ENCODE results near the gene CLDN9.
"Not testable (repeated sequence)": the region's sequence is repeated elsewhere in the genome, so short reads cannot be mapped to it uniquely, and the experiment has no call there.

The CLDN9 gene

DNA sequence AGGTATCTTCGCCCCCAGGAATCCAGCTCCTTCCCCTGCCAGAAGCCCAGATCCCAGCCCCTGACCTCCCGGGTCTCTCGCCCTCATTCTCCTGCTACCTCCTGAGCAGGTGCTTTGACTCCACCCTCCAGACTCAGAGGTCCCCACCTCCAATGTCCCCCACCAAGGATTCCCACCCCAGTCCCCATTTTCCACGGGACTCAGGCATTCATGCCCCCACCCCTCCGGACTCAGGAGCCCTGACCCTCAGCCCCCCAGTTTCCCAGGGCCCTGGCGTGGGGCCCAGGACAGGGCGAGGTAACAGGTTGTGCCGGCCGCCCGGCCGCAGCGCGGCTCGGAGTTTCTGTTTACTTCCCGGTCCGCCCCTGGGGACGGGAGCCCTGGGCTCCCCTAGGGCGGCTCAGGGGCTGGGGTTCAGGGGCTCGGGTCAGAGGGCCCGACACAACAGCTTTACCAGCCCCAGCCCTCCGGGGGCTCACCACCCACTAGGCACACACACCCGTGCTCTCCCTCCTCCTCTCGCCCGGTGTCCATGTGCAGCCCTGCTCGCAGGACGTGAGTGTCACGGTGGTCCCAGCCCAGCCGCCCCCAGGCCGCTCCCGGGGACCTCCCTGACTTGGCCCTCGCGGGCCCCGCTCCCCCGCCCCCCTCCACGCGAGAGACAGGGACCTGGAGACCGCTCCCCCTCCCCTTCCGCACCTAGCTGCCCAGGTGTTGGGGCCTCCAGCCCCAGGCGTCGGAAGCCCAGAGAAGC lies 23.4 kb downstream of the CLDN9 start:
- no peak for DNase-seq

DNA sequence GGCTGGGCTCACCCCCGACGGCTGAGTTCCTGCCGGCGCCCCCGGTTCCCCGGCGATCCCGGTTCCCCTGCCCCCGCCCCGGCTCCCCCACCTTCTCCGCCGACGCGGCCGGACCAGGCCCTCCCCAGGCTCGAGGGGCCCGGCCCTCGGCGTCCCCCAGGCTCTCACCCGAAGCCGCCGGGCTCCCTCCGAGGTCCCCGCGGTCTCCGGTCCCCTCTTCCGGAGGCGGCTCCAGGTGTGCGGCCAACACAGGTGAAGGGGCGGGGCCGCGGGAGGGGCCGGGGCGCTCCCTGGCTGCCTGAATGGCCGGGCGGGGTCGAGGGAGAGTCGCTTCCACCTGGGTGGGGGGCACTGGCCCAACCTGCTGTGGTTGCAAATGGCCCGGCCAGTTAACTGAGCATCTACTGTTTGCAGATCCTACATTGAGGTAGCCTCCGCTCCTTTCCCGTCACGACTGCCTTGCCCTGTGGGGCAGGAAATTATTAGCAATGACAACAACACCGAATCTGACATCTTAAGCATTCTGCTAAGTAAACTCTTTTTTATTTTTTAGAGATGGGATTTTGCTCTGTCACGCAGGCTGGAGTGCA lies 24.1 kb downstream of the CLDN9 start, which contains the start of gene BICDL2:
Gene BICDL2, minus strand, starts transcription at position 219 of the 590 bp plus-strand sequence. CDS start 1,448 bp downstream, outside the sequence.
- no peak for DNase-seq

GRCh38 chr16:3038256-3038655 lies 25.5 kb downstream of the CLDN9 start:
- no peak for DNase-seq

DNA sequence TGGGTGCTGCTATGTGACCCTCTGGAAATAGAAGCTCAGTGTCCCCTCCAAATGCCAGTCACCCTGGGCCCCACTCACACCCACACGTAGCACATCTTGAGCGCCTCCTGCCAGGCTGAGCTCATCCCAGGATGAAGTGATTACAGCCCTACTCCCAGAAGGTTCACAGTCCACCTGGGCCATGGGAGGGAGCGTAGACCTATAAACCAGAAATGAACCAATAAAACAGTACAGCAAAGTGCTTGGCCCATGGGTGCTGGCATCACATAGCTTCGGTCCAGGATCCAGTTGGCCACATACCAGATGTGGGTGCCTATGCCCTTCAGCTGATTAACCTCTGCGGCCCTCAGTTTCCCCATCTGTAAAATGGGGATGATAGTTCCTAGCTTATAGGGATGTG lies 26.2 kb downstream of the CLDN9 start:
- DNase-seq = no peak

- no peak for DNase-seq
These were observed 29.7 kb downstream of the CLDN9 start for GRCh38 chr16:3042376-3042775.

- DNase-seq = no peak
These were observed 32.0 kb downstream of the CLDN9 start for GRCh38 chr16:3044708-3045107.

DNA sequence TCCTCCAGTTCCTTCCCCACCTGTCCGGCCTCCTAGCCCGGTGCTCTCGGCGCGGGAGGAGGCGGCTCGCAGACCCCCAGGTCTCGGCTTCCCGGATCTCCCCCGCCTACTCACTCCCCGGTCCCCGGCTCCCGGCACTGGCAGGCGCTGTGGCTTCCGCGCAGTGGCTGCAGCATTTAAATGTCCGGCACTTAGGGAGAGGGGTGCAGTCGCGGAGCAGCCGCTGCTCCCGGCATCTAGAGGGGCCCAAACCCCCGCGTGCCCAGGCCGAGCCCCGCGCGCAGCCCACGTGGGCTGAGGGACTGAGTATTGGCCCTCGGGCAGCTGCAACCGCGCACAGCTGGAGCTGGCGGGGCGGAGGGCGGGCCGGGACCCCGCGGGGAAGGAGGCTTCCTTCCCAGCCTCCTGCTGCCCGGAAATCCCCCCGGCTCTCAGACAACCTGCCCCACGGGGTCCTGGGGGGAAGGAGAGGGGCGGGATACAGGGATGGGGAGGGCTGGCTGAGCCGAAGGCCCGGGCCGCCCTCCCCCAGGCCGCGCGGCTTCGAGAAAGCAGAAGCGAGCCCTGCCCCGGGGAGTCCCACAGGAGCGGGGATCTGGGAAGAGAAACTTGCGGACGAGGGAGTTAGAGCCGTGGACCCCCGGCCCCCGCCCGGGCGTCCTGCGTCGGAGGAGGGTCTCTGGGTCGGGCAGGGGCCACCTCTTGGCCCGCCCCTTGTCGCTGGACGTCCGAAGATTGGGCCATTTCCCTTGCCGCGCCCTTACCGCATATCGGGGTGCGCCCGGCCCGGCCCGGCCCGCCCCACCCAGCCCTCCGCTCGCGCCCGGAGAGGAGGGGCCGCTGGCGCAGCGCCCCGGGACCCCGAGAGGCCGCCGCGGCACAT lies 33.3 kb downstream of the CLDN9 start, which contains the start of gene MMP25:
Gene MMP25, plus strand, starts transcription at position 804 of the 883 bp plus-strand sequence. CDS start 357 bp downstream, outside the sequence.
- DNase-seq = peak; percentile 55 to 63

GRCh38 chr16:3046641-3047386 lies 34.1 kb downstream of the CLDN9 start:
- DNase-seq = no peak

DNA sequence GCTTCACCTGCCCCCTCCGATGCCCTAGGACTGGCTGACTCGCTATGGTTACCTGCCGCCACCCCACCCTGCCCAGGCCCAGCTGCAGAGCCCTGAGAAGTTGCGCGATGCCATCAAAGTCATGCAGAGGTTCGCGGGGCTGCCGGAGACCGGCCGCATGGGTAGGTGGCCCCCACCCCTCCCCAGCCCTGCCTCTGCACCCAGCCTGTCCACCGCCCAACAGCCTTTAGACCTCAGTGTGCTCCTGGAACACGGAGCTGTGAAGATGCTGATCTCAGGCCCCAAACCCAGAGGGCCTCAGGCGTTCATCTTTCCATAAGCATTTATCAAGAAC lies 34.6 kb downstream of the CLDN9 start:
- DNase-seq = no peak

- DNase-seq = no peak
These were observed 37.3 kb downstream of the CLDN9 start for GRCh38 chr16:3049921-3050481.

GRCh38 chr16:3050487-3050886 lies 37.8 kb downstream of the CLDN9 start:
- no peak for DNase-seq

DNA sequence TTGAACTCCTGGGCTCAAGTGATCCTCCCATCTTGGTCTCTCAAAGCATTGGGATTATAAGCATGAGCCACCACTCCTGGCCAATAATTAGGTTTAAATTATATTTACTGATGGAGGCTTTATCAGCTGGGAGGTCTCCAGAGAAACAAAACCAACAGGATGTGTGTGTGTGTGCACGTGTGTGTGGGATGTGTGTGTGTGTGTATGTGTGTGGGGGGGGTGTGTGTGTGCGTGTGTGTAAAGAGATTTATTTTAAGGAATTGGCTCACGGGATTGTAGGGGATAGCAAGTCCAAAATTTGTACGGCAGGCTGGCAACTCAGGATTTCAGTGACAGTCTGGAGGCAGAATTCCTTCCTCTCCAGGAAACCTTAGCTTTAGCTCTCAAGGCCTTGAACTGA lies 38.3 kb downstream of the CLDN9 start:
- DNase-seq = no peak

- DNase-seq = peak; percentile 38 to 51
These were observed 38.8 kb downstream of the CLDN9 start for GRCh38 chr16:3051494-3051893.

- not testable (repeated sequence) for DNase-seq
These were observed 40.0 kb downstream of the CLDN9 start for GRCh38 chr16:3052571-3053329.

- DNase-seq = not testable (repeated sequence)
These were observed 40.6 kb downstream of the CLDN9 start for GRCh38 chr16:3053330-3053710.

DNA sequence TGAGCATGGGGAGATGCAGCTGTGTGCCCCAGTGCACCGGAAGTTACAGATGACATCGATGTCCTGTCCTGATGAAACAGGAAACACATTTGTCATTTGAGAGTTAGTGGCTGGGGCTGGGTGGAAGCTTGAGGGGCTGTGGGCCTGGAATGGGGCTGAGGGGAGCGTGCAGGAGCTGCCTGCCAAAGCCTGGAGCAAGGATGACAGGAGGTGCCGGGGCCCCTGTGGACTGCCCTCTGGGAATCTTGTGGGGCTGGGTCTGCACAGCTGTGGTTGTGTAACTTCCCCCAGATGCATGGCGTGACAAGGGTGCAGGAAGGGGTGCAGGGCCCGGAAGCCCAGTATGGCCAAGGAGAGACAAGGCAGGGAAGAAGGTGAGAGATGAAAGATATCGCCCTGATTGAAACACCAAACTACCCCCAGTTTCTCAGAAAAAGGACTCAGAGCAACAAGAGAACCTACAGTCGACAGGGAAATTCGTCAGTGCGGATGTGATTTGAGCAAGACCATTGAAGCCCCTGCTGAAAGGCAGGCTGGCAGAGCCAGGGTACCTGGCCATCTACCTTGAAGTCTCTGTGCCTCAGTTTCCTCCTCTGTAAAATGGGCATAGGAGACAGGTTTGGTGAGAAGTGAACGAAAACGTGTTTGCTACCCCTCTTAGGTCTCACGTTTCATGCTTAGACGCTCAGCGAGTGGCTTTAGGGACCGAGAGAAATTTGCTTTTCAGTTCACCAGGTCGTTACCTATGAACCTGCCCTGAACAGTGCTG lies 42.4 kb downstream of the CLDN9 start:
- no peak for DNase-seq

- not testable (repeated sequence) for DNase-seq
These were observed 43.0 kb downstream of the CLDN9 start for GRCh38 chr16:3055734-3056115.

DNA sequence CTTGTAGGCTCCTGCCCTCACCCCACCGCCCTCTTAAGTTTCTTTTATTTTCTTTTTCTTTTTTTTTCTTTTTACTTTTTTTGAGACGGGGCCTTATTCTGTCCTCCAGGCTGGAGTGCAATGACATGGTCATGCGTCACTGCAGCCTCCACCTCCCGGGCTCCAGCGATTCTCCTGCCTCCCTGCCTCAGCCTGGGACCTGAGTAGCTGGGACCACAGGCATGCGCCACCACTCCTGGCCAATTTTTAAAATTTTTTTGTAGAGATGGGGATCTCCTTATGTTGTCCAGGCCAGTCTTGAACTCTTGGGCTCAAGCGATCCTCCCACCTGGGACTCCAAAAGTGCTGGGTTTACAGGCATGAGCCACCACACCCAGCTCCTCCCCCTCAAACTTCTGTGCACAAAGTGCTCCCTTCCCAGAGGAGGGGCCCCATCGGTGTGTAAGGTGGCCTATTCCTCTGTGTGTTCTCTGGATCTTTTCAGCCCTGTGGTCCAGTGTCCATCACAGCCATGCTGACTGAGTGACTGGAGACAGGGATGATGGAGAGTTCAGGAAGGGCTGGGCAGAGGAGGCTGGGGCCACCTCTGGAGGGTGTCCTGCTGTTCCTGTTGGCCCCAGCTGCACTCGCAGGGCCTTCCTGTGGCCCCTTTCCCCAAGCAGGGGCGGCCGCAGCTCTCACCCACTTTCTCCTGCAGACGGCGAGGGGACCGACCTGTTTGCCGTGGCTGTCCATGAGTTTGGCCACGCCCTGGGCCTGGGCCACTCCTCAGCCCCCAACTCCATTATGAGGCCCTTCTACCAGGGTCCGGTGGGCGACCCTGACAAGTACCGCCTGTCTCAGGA lies 43.8 kb downstream of the CLDN9 start:
- no peak for DNase-seq

GRCh38 chr16:3057181-3058138 lies 44.7 kb downstream of the CLDN9 start:
- DNase-seq = no peak

All from inflammatory macrophage treated with lipopolysaccharide for 1 hour (primary cell).